ENCODE results near the gene MAGI3.

DNA sequence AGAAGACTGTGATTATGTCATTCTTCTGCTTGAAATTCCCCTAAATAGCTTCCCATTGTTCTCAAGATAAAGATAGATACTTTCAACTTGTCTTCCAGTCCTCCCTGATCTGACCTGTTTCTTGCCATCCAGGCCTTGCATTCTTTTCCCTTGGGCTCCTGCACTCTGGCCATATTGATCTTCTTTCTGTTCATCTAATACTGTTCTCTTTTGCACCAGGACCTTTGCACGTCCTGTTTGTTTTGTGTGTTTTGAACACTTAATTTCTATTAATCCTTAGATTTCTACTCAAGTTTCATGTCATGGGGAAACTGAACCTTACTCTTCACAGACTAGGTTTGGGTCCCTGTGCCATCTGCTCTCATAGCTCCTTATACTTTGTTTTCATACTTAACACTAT is 65.1 kb downstream of the MAGI3 start:
- TF ChIP-seq, protein P1, sequence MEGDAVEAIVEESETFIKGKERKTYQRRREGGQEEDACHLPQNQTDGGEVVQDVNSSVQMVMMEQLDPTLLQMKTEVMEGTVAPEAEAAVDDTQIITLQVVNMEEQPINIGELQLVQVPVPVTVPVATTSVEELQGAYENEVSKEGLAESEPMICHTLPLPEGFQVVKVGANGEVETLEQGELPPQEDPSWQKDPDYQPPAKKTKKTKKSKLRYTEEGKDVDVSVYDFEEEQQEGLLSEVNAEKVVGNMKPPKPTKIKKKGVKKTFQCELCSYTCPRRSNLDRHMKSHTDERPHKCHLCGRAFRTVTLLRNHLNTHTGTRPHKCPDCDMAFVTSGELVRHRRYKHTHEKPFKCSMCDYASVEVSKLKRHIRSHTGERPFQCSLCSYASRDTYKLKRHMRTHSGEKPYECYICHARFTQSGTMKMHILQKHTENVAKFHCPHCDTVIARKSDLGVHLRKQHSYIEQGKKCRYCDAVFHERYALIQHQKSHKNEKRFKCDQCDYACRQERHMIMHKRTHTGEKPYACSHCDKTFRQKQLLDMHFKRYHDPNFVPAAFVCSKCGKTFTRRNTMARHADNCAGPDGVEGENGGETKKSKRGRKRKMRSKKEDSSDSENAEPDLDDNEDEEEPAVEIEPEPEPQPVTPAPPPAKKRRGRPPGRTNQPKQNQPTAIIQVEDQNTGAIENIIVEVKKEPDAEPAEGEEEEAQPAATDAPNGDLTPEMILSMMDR (IDR thresholded peaks at IDR 0.05), result no peak
- TF ChIP-seq POLR2A (IDR thresholded peaks at IDR 0.05), result no peak
